ENCODE measurements around the gene CAMK1D. TPM values are rescaled to one million over a fixed set of nuclear protein-coding genes. Genes with fewer than 3 reads are reported as not detected.
A peak's percentile ranks its signal among the peaks of the same experiment; 100 is the strongest.

CAMK1D gene
- total RNA-seq, 1 donor from 2014 or later = 58.8 TPM

- Mint-ChIP-seq H3K9me3 (no peaks in the 10 kb centered on the region), H3K4me3 (no peak overlapping the region), H3K27ac (peak overlapping the region; percentile 19), H3K27me3 (no peaks in the 10 kb centered on the region), H3K36me3 (ENCODE audit: low read depth) (peaks cover 41% of the 10 kb centered on the region), H3K4me1 (peaks cover 44% of the 10 kb centered on the region)
- intact Hi-C loops (cut with micrococcal nuclease) = no loop called here
- no peak for ATAC-seq (ENCODE audit: low read depth)
- no peak for TF ChIP-seq CTCF (IDR thresholded peaks at IDR 0.05)
- POLR2A ChIA-PET = no interaction called here
- CTCF ChIA-PET = no interaction called here
- no peak for DNase-seq
Observed at GRCh38 chr10:12409613-12410012, 60.3 kb downstream of the CAMK1D start.

GRCh38 chr10:12412666-12413368 is 63.5 kb downstream of the CAMK1D start:
- ATAC-seq (ENCODE audit: low read depth) (no peak), DNase-seq (no peak)
- Mint-ChIP-seq H3K4me1 (peaks cover 47% of the 10 kb centered on the region), H3K9me3 (no peaks in the 10 kb centered on the region), H3K27me3 (no peaks in the 10 kb centered on the region), H3K36me3 (ENCODE audit: low read depth) (peaks cover 18% of the 10 kb centered on the region), H3K4me3 (no peak overlapping the region), H3K27ac (peak overlapping the region; percentile 25)
- ChIA-PET POLR2A (interaction anchor here (0.5 kb wide), 1 partner anchor 9 kb away, joined by 3 read pairs; no protein-coding TSS in a partner anchor), CTCF (no interaction called here)
- intact Hi-C loops (cut with micrococcal nuclease) = no loop called here
- TF ChIP-seq CTCF (IDR thresholded peaks at IDR 0.05) = no peak

GRCh38 chr10:12413369-12413711 is 64.0 kb downstream of the CAMK1D start:
- Mint-ChIP-seq H3K27me3 (no peaks in the 10 kb centered on the region), H3K27ac (no peak overlapping the region), H3K4me3 (no peak overlapping the region), H3K36me3 (ENCODE audit: low read depth) (peaks cover 18% of the 10 kb centered on the region), H3K9me3 (no peaks in the 10 kb centered on the region), H3K4me1 (peaks cover 51% of the 10 kb centered on the region)
- no peak for TF ChIP-seq CTCF (IDR thresholded peaks at IDR 0.05)
- CTCF ChIA-PET = no interaction called here
- POLR2A ChIA-PET = interaction anchor here (0.5 kb wide), 1 partner anchor 9 kb away, joined by 3 read pairs; no protein-coding TSS in a partner anchor
- DNase-seq (no peak), ATAC-seq (ENCODE audit: low read depth) (no peak)
- intact Hi-C loops (cut with micrococcal nuclease) = no loop called here

- Mint-ChIP-seq H3K36me3 (ENCODE audit: low read depth) (peaks cover 10% of the 10 kb centered on the region), H3K9me3 (no peaks in the 10 kb centered on the region), H3K27ac (peak overlapping the region; percentile 43), H3K4me1 (peaks cover 57% of the 10 kb centered on the region), H3K4me3 (no peak overlapping the region), H3K27me3 (no peaks in the 10 kb centered on the region)
- TF ChIP-seq CTCF (IDR thresholded peaks at IDR 0.05) = no peak
- ATAC-seq (ENCODE audit: low read depth) = no peak
- ChIA-PET CTCF (no interaction called here), POLR2A (no interaction called here)
- DNase-seq = no peak
- intact Hi-C loops (cut with micrococcal nuclease) = no loop called here
Observed at GRCh38 chr10:12414278-12414989, 65.1 kb downstream of the CAMK1D start.

GRCh38 chr10:12416344-12417050 is 67.2 kb downstream of the CAMK1D start:
- ChIA-PET CTCF (no interaction called here), POLR2A (no interaction called here)

More at GRCh38 chr10:12416344-12417050, 67.2 kb downstream of the CAMK1D start:
- peaks cover 62% of the 10 kb centered on the region for H3K4me1 Mint-ChIP-seq
- H3K36me3 Mint-ChIP-seq (ENCODE audit: low read depth) = peaks cover 6% of the 10 kb centered on the region
- no peak for TF ChIP-seq CTCF (IDR thresholded peaks at IDR 0.05)
- DNase-seq (no peak), ATAC-seq (ENCODE audit: low read depth) (no peak)
- H3K9me3 Mint-ChIP-seq = no peaks in the 10 kb centered on the region
- H3K27me3 Mint-ChIP-seq = no peaks in the 10 kb centered on the region
- no peak overlapping the region for H3K27ac Mint-ChIP-seq
- no peak overlapping the region for H3K4me3 Mint-ChIP-seq
- intact Hi-C loops (cut with micrococcal nuclease) = no loop called here

Measured in activated B cell treated with CpG ODN at 0.5 μM for 24 hours (primary cell).